IMR-90 (cell line): ENCODE results near the gene GNG7. TPM values are rescaled to one million over a fixed set of nuclear protein-coding genes. Genes with fewer than 3 reads are reported as not detected.
A peak's percentile ranks its signal among the peaks of the same experiment; 100 is the strongest.

Experiments used
- ATAC-seq: fragments of 200-7000 bp; cut with Tn5 transposase; 2 replicates; pipeline ENCODE4 v1.9.1; 2020; ENCODE audit warnings: low read depth, mild to moderate bottlenecking, moderate library complexity
- BruUV-seq: library from RNA; stranded (reverse); fragments of 400-500 nt; replicated peaks from 2 replicates; lab custom pipeline; 2021; lab: Mats Ljungman, UMichigan
- CTCF ChIA-PET: fragments of 300-600 bp; formaldehyde crosslinking; extraction: SDS; loops from one replicate; lab custom pipeline; 2021; ENCODE audit warnings: antibody characterized with exemption; lab: Yijun Ruan, JAX
- POLR2A ChIA-PET: fragments of 300-600 bp; sonication (Branson Sonifier 250); formaldehyde crosslinking; loops from one replicate; lab custom pipeline; 2022; ENCODE audit warnings: antibody characterized with exemption; ENCODE audit not compliant: unreplicated experiment; lab: Charles Lee
- DNase-seq: peaks from one replicate; pipeline ENCODE4 v3.0.0; 2013
- H2AFZ ChIP-seq: replicated peaks from 2 replicates; pipeline ENCODE3; 2013; ENCODE audit warnings: low read length, mild to moderate bottlenecking; ENCODE audit not compliant: poor library complexity
- H2AK5ac ChIP-seq: 2 replicates; pipeline ENCODE4 v1.6.1; 2013; ENCODE audit warnings: low read depth, low read length, inconsistent platforms
- H2AK9ac ChIP-seq: replicated peaks from 2 replicates; pipeline ENCODE3; 2013; ENCODE audit warnings: mild to moderate bottlenecking, low read depth, low read length, moderate library complexity; ENCODE audit not compliant: poor library complexity
- H2BK120ac ChIP-seq: 2 replicates; pipeline ENCODE4 v1.6.1; 2013; ENCODE audit warnings: low read depth, low read length, inconsistent platforms
- H2BK15ac ChIP-seq: 3 replicates; pipeline ENCODE4 v1.6.1; 2013; ENCODE audit warnings: low read depth, low read length, inconsistent platforms
- H2BK20ac ChIP-seq: 2 replicates; pipeline ENCODE4 v1.6.1; 2013; ENCODE audit warnings: low read depth, mild to moderate bottlenecking, inconsistent platforms, low read length, moderate library complexity
- H2BK5ac ChIP-seq: 2 replicates; pipeline ENCODE4 v1.6.1; 2013; ENCODE audit warnings: mild to moderate bottlenecking, low read depth, low read length, inconsistent platforms; ENCODE audit not compliant: poor library complexity, severe bottlenecking
- H3K14ac ChIP-seq: replicated peaks from 2 replicates; pipeline ENCODE4 v1.6.1; 2013; ENCODE audit warnings: low read depth, low read length, inconsistent platforms
- H3K18ac ChIP-seq: 2 replicates; pipeline ENCODE4 v1.6.1; 2013; ENCODE audit warnings: low read depth, low read length, control low read depth
- H3K23ac ChIP-seq: 2 replicates; pipeline ENCODE4 v1.6.1; 2013; ENCODE audit warnings: low read depth, low read length, inconsistent platforms
- H3K27ac ChIP-seq: 2 replicates; pipeline ENCODE4 v1.5.1; 2013; ENCODE audit warnings: mild to moderate bottlenecking, control low read depth, low read length; ENCODE audit not compliant: insufficient read depth
- H3K27me3 ChIP-seq: 2 replicates; pipeline ENCODE4 v1.6.1; 2013; ENCODE audit warnings: low read length; ENCODE audit not compliant: control insufficient read depth, insufficient read depth
- H3K36me3 ChIP-seq: 2 replicates; pipeline ENCODE4 v1.6.1; 2013; ENCODE audit warnings: low read length, mixed read lengths; ENCODE audit not compliant: control insufficient read depth, insufficient read depth
- H3K4ac ChIP-seq: 2 replicates; pipeline ENCODE4 v1.6.1; 2013; ENCODE audit warnings: low read depth, low read length, inconsistent platforms
- H3K4me1 ChIP-seq: 2 replicates; pipeline ENCODE4 v1.6.1; 2013; ENCODE audit warnings: low read length, mixed read lengths; ENCODE audit not compliant: control insufficient read depth, insufficient read depth
- H3K4me2 ChIP-seq: 2 replicates; pipeline ENCODE4 v1.6.1; 2013; ENCODE audit warnings: low read depth, mild to moderate bottlenecking, control low read depth, low read length, moderate library complexity
- H3K4me3 ChIP-seq: 2 replicates; pipeline ENCODE4 v1.5.1; 2013; ENCODE audit warnings: low read depth, mild to moderate bottlenecking, control low read depth, low read length, moderate library complexity; ENCODE audit not compliant: insufficient read depth
- H3K56ac ChIP-seq: 2 replicates; pipeline ENCODE4 v1.6.1; 2013; ENCODE audit warnings: low read length, inconsistent platforms; ENCODE audit not compliant: insufficient read depth; ENCODE audit errors: extremely low read depth
- H3K79me1 ChIP-seq, 2 experiments: 2 replicates each; pipeline ENCODE4 v1.6.1; 2013; ENCODE audit warnings: low read length in 2 of 2, inconsistent platforms in 1 of 2, low read depth in 1 of 2
- H3K9ac ChIP-seq: 2 replicates; pipeline ENCODE4 v1.6.1; 2013; ENCODE audit warnings: low read depth, low read length, control low read depth
- H3K9me1 ChIP-seq: 2 replicates; pipeline ENCODE4 v1.6.1; 2013; ENCODE audit warnings: low read length, inconsistent platforms; ENCODE audit not compliant: insufficient read depth
- H3K9me3 ChIP-seq: 2 replicates; pipeline ENCODE4 v1.6.1; 2013; ENCODE audit warnings: low read length; ENCODE audit not compliant: control insufficient read depth, insufficient read depth
- H4K20me1 ChIP-seq: 2 replicates; pipeline ENCODE4 v1.6.1; 2013; ENCODE audit warnings: low read length, inconsistent platforms; ENCODE audit not compliant: insufficient read depth
- H4K5ac ChIP-seq: 2 replicates; pipeline ENCODE4 v1.6.1; 2013; ENCODE audit warnings: mild to moderate bottlenecking, low read depth, low read length, control low read depth
- H4K8ac ChIP-seq, 2 experiments: 2 replicates each; pipeline ENCODE4 v1.6.1; 2013; ENCODE audit warnings: low read depth in 2 of 2, low read length in 2 of 2, control low read depth in 1 of 2, inconsistent platforms in 1 of 2
- H4K91ac ChIP-seq: 2 replicates; pipeline ENCODE4 v1.6.1; 2013; ENCODE audit warnings: low read depth, low read length, inconsistent platforms; ENCODE audit not compliant: insufficient read depth
- CHD1 ChIP-seq: IDR thresholded peaks from 2 replicates; pipeline ENCODE4 v1.6.1; 2012; ENCODE audit warnings: low read depth, low read length, improper control_type of control experiment
- FOS ChIP-seq: fragments of 150-350 bp; IDR thresholded peaks from 2 replicates; pipeline ENCODE4 v1.6.1; 2016; ENCODE audit warnings: low read depth, low read length
- MAFK ChIP-seq: IDR thresholded peaks from 2 replicates; pipeline ENCODE4 v1.6.1; 2012; ENCODE audit warnings: low read depth, low read length, improper control_type of control experiment
- MXI1 ChIP-seq: IDR thresholded peaks from 2 replicates; pipeline ENCODE4 v1.6.1; 2012; ENCODE audit warnings: low read depth, mild to moderate bottlenecking, low read length, moderate library complexity, borderline replicate concordance
- NFE2L2 ChIP-seq: fragments of 150-350 bp; IDR thresholded peaks from 2 replicates; pipeline ENCODE4 v1.6.1; 2016; ENCODE audit warnings: low read depth, mild to moderate bottlenecking, low read length
- POLR2A ChIP-seq: IDR thresholded peaks from 2 replicates; pipeline ENCODE4 v1.6.1; 2012; ENCODE audit warnings: mild to moderate bottlenecking, low read depth, low read length
- RAD21 ChIP-seq: IDR thresholded peaks from 2 replicates; pipeline ENCODE4 v1.6.1; 2012; ENCODE audit warnings: low read length, improper control_type of control experiment
- RFX5 ChIP-seq: IDR thresholded peaks from 2 replicates; pipeline ENCODE4 v1.8.0; 2012; ENCODE audit warnings: low read depth, mild to moderate bottlenecking, low read length, moderate library complexity
- SMC3 ChIP-seq: fragments of 150-350 bp; IDR thresholded peaks from 2 replicates; pipeline ENCODE4 v1.6.1; 2016; ENCODE audit warnings: low read depth, mild to moderate bottlenecking, antibody characterized with exemption, low read length, moderate library complexity
- WGBS, 2 experiments: methylation state at CpG; one replicate each; pipeline versions ENCODE4 v1.1.5 to v1.1.7; 2013; ENCODE audit warnings: missing lambda C conversion rate in 2 of 2; ENCODE audit not compliant: insufficient read length in 1 of 2; ENCODE audit errors: extremely low coverage in 2 of 2; 5-methylcytosine and 5-hydroxymethylcytosine counted together
- dilution Hi-C: fragments of 300-500 bp; cut with HindIII; formaldehyde crosslinking; loops from one replicate; pipeline ENCODE4 v1.14.3; 2018; ENCODE audit warnings: low sequenced_read_pairs; ENCODE audit not compliant: unreplicated experiment
- in situ Hi-C: fragments of 300-500 bp; cut with MboI; formaldehyde crosslinking; loops from 3 replicates; pipeline ENCODE4 v1.14.3; 2019; ENCODE audit warnings: low sequenced_read_pairs, inconsistent platforms, mixed read lengths
- intact Hi-C: fragments of 100-400 bp; cut with micrococcal nuclease; formaldehyde crosslinking; loops from 2 replicates; pipeline ENCODE4 v1.10.0; 2022
- polyA plus RNA-seq, 3 experiments: library from polyadenylated mRNA; depleted of rRNA; stranded (reverse); fragments of >200 nt; gene quantifications; 2 replicates each; pipeline ENCODE4 v1.2.3, GENCODE V29; 2012; ENCODE audit warnings: low replicate concordance in 1 of 3
- total RNA-seq: library from RNA; depleted of rRNA; stranded (reverse); fragments of >200 nt; gene quantifications from 2 replicates; pipeline ENCODE4 v1.2.3, GENCODE V29; 2012
- TF ChIP-seq, protein P1 (sequence below): fragments of 150-350 bp; IDR thresholded peaks from 2 replicates; pipeline ENCODE4 v1.6.1; 2016; ENCODE audit warnings: low read depth, mild to moderate bottlenecking, low read length, moderate library complexity, borderline replicate concordance
- TF ChIP-seq, protein P2 (sequence below): conservative IDR thresholded peaks from 2 replicates; pipeline ENCODE4 v1.5.1; 2012; ENCODE audit warnings: mild to moderate bottlenecking, low read depth, low read length, improper control_type of control experiment

Gene GNG7
- total and polyA plus RNA-seq, 2 of the 4 experiments (the other 2 are of a cell fraction), result under 0.01 to 0.21 TPM

DNA sequence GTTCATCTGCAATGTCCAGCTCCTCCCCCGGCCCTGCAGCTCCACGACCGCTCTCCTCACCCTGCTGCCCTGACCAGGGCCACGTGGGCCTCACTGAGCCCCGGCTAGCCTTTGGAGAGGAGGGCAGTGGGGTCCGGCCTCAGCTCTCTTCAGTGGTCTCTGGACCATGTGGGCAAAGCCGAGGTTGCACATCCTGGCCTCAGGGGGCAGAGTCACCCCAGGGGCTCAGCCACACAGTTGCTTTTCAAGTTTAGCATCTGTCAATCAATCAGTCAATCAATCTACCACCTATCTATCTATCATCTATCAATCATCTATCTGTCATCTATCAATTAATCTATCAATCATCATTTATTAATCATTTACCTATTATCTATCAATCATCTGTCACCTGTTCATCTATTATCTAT, 21.7 kb upstream of the GNG7 start:
- Histone ChIP-seq H2AK5ac (no peak overlapping the region), H2BK5ac (no peak overlapping the region), H3K4me2 (no peak overlapping the region), H3K23ac (no peak overlapping the region), H3K56ac (no peak overlapping the region), H3K4ac (no peak overlapping the region), H2BK120ac (peak overlapping the region; percentile 80; the same call in 1 of the 2 replicates), H3K27me3 (peaks cover 14% of the 10 kb centered on the region), H3K36me3 (no peaks in the 10 kb centered on the region), H3K9me3 (no peaks in the 10 kb centered on the region), H3K14ac (no peak overlapping the region), H3K9ac (no peak overlapping the region), H3K9me1 (peaks cover 7% of the 10 kb centered on the region; the same call in 1 of the 2 replicates), H3K79me1 (peaks cover 0 to 10% of the 10 kb centered on the region in 2 experiments; a peak in 1 of 4 replicates), H4K8ac (no peak overlapping the region), H3K27ac (no peak overlapping the region), H4K20me1 (no peaks in the 10 kb centered on the region; the same call in 1 of the 2 replicates), H2AFZ (peak overlapping the region; percentile 50), H3K4me3 (no peak overlapping the region), H4K5ac (no peak overlapping the region), H2AK9ac (no peak overlapping the region), H3K4me1 (peaks cover 17% of the 10 kb centered on the region), H3K18ac (no peak overlapping the region), H2BK15ac (no peak overlapping the region), H4K91ac (no peak overlapping the region), H2BK20ac (no peak overlapping the region)
- intact Hi-C loops (no loop called here), dilution Hi-C loops (no loop called here), in situ Hi-C loops (no loop called here)
- ChIA-PET CTCF (interaction anchor here (1.0 to 1.4 kb wide), 2 partner anchors 62 to 117 kb away, joined by 3 read pairs; partner anchors contain the start of gene ZNF555), POLR2A (no interaction called here)
- TF ChIP-seq POLR2A (no peak), NFE2L2 (no peak), SMC3 (no peak), MAFK (no peak), MXI1 (no peak), RFX5 (no peak), RAD21 (no peak), FOS (no peak), CHD1 (no peak)
- TF ChIP-seq, protein P1, sequence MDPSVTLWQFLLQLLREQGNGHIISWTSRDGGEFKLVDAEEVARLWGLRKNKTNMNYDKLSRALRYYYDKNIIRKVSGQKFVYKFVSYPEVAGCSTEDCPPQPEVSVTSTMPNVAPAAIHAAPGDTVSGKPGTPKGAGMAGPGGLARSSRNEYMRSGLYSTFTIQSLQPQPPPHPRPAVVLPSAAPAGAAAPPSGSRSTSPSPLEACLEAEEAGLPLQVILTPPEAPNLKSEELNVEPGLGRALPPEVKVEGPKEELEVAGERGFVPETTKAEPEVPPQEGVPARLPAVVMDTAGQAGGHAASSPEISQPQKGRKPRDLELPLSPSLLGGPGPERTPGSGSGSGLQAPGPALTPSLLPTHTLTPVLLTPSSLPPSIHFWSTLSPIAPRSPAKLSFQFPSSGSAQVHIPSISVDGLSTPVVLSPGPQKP, result no peak
- TF ChIP-seq, protein P2, sequence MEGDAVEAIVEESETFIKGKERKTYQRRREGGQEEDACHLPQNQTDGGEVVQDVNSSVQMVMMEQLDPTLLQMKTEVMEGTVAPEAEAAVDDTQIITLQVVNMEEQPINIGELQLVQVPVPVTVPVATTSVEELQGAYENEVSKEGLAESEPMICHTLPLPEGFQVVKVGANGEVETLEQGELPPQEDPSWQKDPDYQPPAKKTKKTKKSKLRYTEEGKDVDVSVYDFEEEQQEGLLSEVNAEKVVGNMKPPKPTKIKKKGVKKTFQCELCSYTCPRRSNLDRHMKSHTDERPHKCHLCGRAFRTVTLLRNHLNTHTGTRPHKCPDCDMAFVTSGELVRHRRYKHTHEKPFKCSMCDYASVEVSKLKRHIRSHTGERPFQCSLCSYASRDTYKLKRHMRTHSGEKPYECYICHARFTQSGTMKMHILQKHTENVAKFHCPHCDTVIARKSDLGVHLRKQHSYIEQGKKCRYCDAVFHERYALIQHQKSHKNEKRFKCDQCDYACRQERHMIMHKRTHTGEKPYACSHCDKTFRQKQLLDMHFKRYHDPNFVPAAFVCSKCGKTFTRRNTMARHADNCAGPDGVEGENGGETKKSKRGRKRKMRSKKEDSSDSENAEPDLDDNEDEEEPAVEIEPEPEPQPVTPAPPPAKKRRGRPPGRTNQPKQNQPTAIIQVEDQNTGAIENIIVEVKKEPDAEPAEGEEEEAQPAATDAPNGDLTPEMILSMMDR, result no peak
- 60% methylated on average over 1 of the region's 7 CpGs; no CpG with 5 or more reads in 1 of the 2 experiments for WGBS, 2 experiments
- DNase-seq (no peak), ATAC-seq (no peak)
- BruUV-seq, result no TSS peak
